Activated naive CD8-positive, alpha-beta T cell treated with anti-CD3 and anti-CD28 coated beads, Interleukin-2, amount 50 U/mL, for 24 hours (primary cell): ENCODE measurements around the gene HTR3B.
"Not testable (repeated sequence)": the region's sequence is repeated elsewhere in the genome, so short reads cannot be mapped to it uniquely, and the experiment has no call there.

ENCODE experiments used
- ATAC-seq: fragments of 150-1000 bp; cut with Tn5 transposase; one replicate; pipeline ENCODE4 v1.10.0; 2021
- DNase-seq: peaks from one replicate; pipeline ENCODE4 v3.0.0; 2021
- H3K27ac Mint-ChIP-seq: one replicate; pipeline ENCODE4 v1.8.0; 2021; ENCODE audit warnings: mild to moderate bottlenecking, mixed read lengths
- H3K27me3 Mint-ChIP-seq: one replicate; pipeline ENCODE4 v1.8.0; 2021; ENCODE audit warnings: mixed read lengths
- H3K36me3 Mint-ChIP-seq: one replicate; pipeline ENCODE4 v1.8.0; 2021; ENCODE audit warnings: low read depth, mixed read lengths
- H3K4me1 Mint-ChIP-seq: one replicate; pipeline ENCODE4 v1.8.0; 2021; ENCODE audit warnings: mixed read lengths
- H3K4me3 Mint-ChIP-seq: one replicate; pipeline ENCODE4 v1.8.0; 2021; ENCODE audit warnings: mild to moderate bottlenecking, moderate library complexity, mixed read lengths
- H3K9me3 Mint-ChIP-seq: one replicate; pipeline ENCODE4 v1.8.0; 2021; ENCODE audit warnings: mixed read lengths

HTR3B gene

GRCh38 chr11:113876074-113876797, 28.4 kb upstream of the HTR3B start:
- Mint-ChIP-seq H3K4me3 (peak overlapping the region; percentile 90), H3K36me3 (no peaks in the 10 kb centered on the region), H3K27ac (peak overlapping the region; percentile 90), H3K4me1 (peaks cover 37% of the 10 kb centered on the region), H3K9me3 (peaks cover 4% of the 10 kb centered on the region), H3K27me3 (peaks cover 1% of the 10 kb centered on the region)
- DNase-seq, result no peak
- no peak for ATAC-seq

GRCh38 chr11:113876798-113877669, 27.6 kb upstream of the HTR3B start:
- Mint-ChIP-seq H3K36me3 (no peaks in the 10 kb centered on the region), H3K27me3 (peaks cover 1% of the 10 kb centered on the region), H3K4me1 (peaks cover 37% of the 10 kb centered on the region), H3K27ac (no peak overlapping the region), H3K9me3 (peaks cover 4% of the 10 kb centered on the region), H3K4me3 (no peak overlapping the region)
- DNase-seq (peak; percentile 7), ATAC-seq (no peak)

GRCh38 chr11:113877670-113878055, 26.9 kb upstream of the HTR3B start:
- Mint-ChIP-seq H3K27me3 (peaks cover 1% of the 10 kb centered on the region), H3K27ac (no peak overlapping the region), H3K4me3 (no peak overlapping the region), H3K9me3 (peaks cover 4% of the 10 kb centered on the region), H3K4me1 (peaks cover 34% of the 10 kb centered on the region), H3K36me3 (no peaks in the 10 kb centered on the region)
- ATAC-seq (no peak), DNase-seq (no peak)

DNA sequence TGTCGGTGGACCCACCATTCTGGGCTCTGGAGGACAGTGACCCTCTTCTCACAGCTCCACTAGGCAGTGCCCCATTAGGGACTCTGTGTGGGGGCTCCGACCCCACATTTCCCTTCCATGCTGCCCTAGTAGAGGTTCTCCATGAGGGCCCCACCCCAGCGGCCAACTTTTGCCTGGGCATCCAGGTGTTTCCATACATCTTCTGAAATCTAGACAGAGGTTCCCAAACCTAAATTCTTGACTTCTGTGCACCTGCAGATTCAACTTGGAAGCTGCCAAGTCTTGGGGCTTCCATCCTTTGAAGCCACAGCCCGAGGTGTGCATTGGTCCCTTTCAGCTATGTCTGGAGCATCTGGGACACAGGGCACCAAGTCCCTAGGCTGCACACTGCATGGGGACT, 25.1 kb upstream of the HTR3B start:
- H3K4me3 Mint-ChIP-seq, H3K9me3 Mint-ChIP-seq: not testable (repeated sequence)
- H3K4me1 Mint-ChIP-seq, result peaks cover 20% of the 10 kb centered on the region

DNA sequence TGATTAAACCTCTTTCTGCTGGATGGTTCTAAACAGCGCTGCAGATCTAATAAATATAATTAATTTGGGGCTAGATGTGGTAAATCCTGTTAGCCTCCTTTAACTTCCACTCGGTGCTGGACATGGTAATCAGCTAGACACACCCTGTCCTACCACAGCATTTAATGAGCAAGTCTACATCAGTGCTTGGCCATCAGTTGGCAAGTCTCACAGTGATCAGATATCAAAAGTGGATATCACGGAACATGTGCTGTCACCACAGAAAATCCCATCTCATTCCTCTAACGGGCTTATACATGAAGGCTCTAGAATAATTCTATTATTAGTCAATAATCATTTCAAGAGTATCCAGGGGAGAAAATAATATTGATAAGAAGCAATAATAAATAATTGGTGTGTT, 23.6 kb upstream of the HTR3B start:
- DNase-seq (no peak), ATAC-seq (no peak)
- Mint-ChIP-seq H3K4me3 (no peak overlapping the region), H3K27ac (no peak overlapping the region), H3K4me1 (peaks cover 15% of the 10 kb centered on the region), H3K27me3 (no peaks in the 10 kb centered on the region), H3K36me3 (no peaks in the 10 kb centered on the region), H3K9me3 (peaks cover 4% of the 10 kb centered on the region)

More for the DNA sequence above, 25.1 kb upstream of the HTR3B start:
- not testable (repeated sequence) for ATAC-seq, H3K27ac Mint-ChIP-seq, DNase-seq, H3K27me3 Mint-ChIP-seq, H3K36me3 Mint-ChIP-seq

- Mint-ChIP-seq H3K4me1 (peaks cover 6% of the 10 kb centered on the region), H3K36me3 (no peaks in the 10 kb centered on the region), H3K27me3 (no peaks in the 10 kb centered on the region), H3K4me3 (no peak overlapping the region), H3K27ac (no peak overlapping the region), H3K9me3 (peaks cover 4% of the 10 kb centered on the region)
- ATAC-seq (no peak), DNase-seq (no peak)
Measured at GRCh38 chr11:113881856-113882255, 22.7 kb upstream of the HTR3B start.

DNA sequence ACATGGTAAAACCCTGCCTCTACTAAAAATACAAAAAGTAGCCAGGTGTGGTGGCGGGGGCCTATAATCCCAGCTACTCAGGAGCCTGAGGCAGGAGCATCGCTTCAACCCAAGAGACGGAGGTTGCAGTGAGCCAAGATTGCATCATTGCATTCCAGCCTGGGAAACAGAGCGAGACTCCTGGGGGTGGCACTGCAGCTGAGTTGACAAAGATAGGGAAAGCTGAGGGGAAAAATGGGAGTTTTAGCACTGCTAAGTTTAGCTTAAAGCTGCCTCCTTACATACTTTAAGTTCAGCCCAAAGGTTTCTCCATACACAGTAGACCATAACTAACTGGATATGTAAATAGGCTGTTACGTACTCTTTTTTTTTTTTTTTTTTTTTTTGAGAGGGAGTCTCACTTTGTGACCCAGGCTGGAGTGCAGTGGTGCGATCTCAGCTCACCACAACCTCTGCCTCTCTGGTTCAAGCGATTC, 20.2 kb upstream of the HTR3B start:
- Mint-ChIP-seq H3K27ac (no peak overlapping the region), H3K9me3 (no peaks in the 10 kb centered on the region), H3K36me3 (no peaks in the 10 kb centered on the region), H3K4me1 (no peaks in the 10 kb centered on the region), H3K27me3 (no peaks in the 10 kb centered on the region), H3K4me3 (no peak overlapping the region)
- ATAC-seq, result no peak
- no peak for DNase-seq

- Mint-ChIP-seq H3K9me3 (no peaks in the 10 kb centered on the region), H3K4me3 (no peak overlapping the region), H3K4me1 (no peaks in the 10 kb centered on the region), H3K27ac (no peak overlapping the region), H3K36me3 (no peaks in the 10 kb centered on the region), H3K27me3 (no peaks in the 10 kb centered on the region)
- ATAC-seq (no peak), DNase-seq (no peak)
Measured at GRCh38 chr11:113885897-113886296, 18.7 kb upstream of the HTR3B start.

- no peak for DNase-seq
- ATAC-seq, result no peak
- Mint-ChIP-seq H3K4me1 (no peaks in the 10 kb centered on the region), H3K9me3 (no peaks in the 10 kb centered on the region), H3K4me3 (no peak overlapping the region), H3K36me3 (no peaks in the 10 kb centered on the region), H3K27me3 (no peaks in the 10 kb centered on the region), H3K27ac (no peak overlapping the region)
Measured at GRCh38 chr11:113888848-113889247, 15.7 kb upstream of the HTR3B start.

DNA sequence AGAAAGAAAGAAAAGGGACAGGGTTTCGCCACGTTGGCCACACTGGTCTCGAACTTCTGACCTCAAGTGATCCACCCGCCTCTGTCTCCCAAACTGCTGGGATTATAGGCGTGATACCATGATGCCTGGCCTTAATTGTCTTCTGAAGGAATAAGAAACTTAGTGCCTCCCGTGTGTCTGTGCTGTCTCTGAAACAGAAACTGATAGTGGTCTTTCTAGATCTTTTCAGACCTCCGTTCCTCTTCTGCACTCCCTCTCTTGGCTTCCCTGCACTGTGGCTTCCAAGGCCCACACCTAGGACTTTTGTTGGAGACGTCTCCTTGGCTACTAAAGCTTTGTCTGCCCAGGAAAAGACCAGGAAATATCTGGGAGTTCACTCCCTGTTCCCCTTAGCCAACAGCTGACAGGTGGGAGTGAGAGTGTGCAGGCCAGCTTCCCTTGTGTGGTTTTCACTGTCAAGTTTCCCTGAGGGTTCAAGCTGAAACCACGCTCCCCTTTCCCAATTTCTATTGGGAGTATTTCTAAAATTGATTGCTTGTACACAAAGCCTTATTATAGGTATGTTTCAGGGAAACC, 10.1 kb upstream of the HTR3B start:
- ATAC-seq (no peak), DNase-seq (no peak)
- Mint-ChIP-seq H3K4me3 (no peak overlapping the region), H3K27me3 (no peaks in the 10 kb centered on the region), H3K36me3 (no peaks in the 10 kb centered on the region), H3K4me1 (no peaks in the 10 kb centered on the region), H3K27ac (no peak overlapping the region), H3K9me3 (no peaks in the 10 kb centered on the region)

DNA sequence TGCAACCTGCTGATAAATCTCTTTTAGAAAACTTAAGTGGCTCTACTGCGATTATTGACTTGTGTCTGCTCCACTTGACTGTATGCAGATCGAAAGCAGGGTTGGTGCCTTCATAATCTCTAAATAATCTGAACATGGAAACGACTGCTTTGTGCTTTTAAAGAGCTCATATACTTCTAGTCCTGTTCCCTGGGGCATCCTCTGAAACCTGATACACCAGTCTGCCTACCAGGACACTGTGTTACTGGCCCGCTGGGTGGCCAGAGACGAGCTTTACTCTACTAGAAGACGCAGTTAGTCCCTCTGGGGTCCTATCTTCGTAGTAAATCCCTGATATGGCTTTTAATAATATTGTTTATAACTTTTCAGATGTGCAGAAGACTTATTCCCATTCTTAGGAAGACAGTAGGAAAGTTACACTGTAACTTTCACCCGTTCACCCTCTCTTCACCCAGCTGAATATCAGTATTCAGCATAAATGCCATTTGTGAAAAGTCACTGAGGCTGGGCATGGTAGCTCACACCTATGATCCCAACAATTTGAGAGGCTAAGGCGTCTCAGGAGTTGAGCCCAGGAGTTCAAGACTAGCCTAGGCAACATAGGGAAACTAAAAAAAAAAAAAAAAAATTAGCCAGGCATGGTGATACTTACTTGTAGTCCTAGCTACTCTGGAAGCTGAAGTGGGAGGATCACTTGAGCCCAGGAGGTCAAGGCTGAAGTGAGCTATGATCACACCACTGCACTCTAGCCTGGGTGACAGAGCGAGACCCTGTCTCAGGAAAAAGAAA, 9.0 kb upstream of the HTR3B start:
- DNase-seq (no peak), ATAC-seq (no peak)
- Mint-ChIP-seq H3K27me3 (no peaks in the 10 kb centered on the region), H3K4me1 (no peaks in the 10 kb centered on the region), H3K36me3 (no peaks in the 10 kb centered on the region), H3K4me3 (no peak overlapping the region), H3K27ac (no peak overlapping the region), H3K9me3 (no peaks in the 10 kb centered on the region)

GRCh38 chr11:113896156-113896879, 8.3 kb upstream of the HTR3B start:
- Mint-ChIP-seq H3K4me3 (no peak overlapping the region), H3K27me3 (no peaks in the 10 kb centered on the region), H3K4me1 (no peaks in the 10 kb centered on the region), H3K27ac (no peak overlapping the region), H3K36me3 (no peaks in the 10 kb centered on the region), H3K9me3 (no peaks in the 10 kb centered on the region)
- ATAC-seq (peak; percentile 52), DNase-seq (peak; percentile 16)

- ATAC-seq (no peak), DNase-seq (no peak)
- Mint-ChIP-seq H3K9me3 (no peaks in the 10 kb centered on the region), H3K36me3 (no peaks in the 10 kb centered on the region), H3K27me3 (peaks cover 7% of the 10 kb centered on the region), H3K4me1 (no peaks in the 10 kb centered on the region), H3K27ac (no peak overlapping the region), H3K4me3 (no peak overlapping the region)
Measured at GRCh38 chr11:113901141-113901540, 3.5 kb upstream of the HTR3B start.

DNA sequence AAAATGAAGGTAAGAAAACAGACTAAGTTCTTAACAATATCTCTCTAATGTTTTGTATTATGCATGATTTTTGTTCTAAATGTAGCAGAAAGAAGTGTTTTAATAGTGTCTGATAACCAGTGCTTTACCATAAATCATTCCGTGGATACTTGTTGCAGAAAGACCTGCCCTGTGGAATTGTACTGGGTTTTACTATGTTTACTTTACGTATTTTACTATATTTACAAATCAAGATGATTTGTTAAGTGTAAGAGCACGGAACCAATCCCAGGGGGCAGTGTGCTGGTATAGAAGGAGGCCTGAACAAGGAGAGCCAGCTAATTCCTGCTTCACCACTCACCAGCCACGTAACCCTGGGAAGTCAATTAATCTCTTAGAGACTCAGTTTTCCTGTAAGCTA, 1.4 kb downstream of the HTR3B start:
- Mint-ChIP-seq H3K27ac (no peak overlapping the region), H3K4me1 (no peaks in the 10 kb centered on the region), H3K27me3 (peaks cover 7% of the 10 kb centered on the region), H3K36me3 (no peaks in the 10 kb centered on the region), H3K4me3 (no peak overlapping the region), H3K9me3 (no peaks in the 10 kb centered on the region)
- DNase-seq, result no peak
- no peak for ATAC-seq
